Type B pancreatic cell (in vitro differentiated cells): ENCODE results near the gene VPS26C. TPM values are rescaled to one million over a fixed set of nuclear protein-coding genes. Genes with fewer than 3 reads are reported as not detected.

Source experiments
- DNase-seq: peaks from one replicate; pipeline ENCODE4 v3.0.0; 2021; ENCODE audit warnings: mixed read lengths; ENCODE audit not compliant: unreplicated experiment; ENCODE audit errors: extremely low spot score
- H3K27ac Mint-ChIP-seq: 2 replicates; pipeline ENCODE4 v1.8.0; 2021; ENCODE audit warnings: mild to moderate bottlenecking, mixed read lengths
- H3K27me3 Mint-ChIP-seq: 2 replicates; pipeline ENCODE4 v1.8.0; 2021; ENCODE audit warnings: mixed read lengths
- H3K36me3 Mint-ChIP-seq: 2 replicates; pipeline ENCODE4 v1.8.0; 2021; ENCODE audit warnings: mixed read lengths
- H3K4me1 Mint-ChIP-seq: one replicate; pipeline ENCODE4 v1.8.0; 2021; ENCODE audit warnings: mixed read lengths; ENCODE audit not compliant: unreplicated experiment
- H3K4me3 Mint-ChIP-seq: 2 replicates; pipeline ENCODE4 v1.8.0; 2021; ENCODE audit warnings: mild to moderate bottlenecking, mixed read lengths
- H3K9me3 Mint-ChIP-seq: 2 replicates; pipeline ENCODE4 v1.8.0; 2021; ENCODE audit warnings: mixed read lengths
- CTCF ChIP-seq: fragments of 200-600 bp; sonication (generic); conservative IDR thresholded peaks from 2 replicates; pipeline ENCODE4 v1.5.0; 2021; ENCODE audit warnings: antibody characterized with exemption, mild to moderate bottlenecking
- total RNA-seq: library from RNA; stranded (reverse); gene quantifications from 2 replicates; pipeline ENCODE4 v1.2.1, GENCODE V29; 2021; ENCODE audit warnings: low replicate concordance

The VPS26C gene
- total RNA-seq, 1 donor from 2014 or later, result 37.9 TPM

GRCh38 chr21:37181059-37181458, 86.1 kb downstream of the VPS26C start:
- no peak for TF ChIP-seq CTCF

GRCh38 chr21:37176716-37177115, 90.4 kb downstream of the VPS26C start:
- Mint-ChIP-seq H3K4me3 (no peak overlapping the region), H3K27ac (peak overlapping the region; percentile 67)

More at GRCh38 chr21:37181059-37181458, 86.1 kb downstream of the VPS26C start:
- no peaks in the 10 kb centered on the region for H3K4me1 Mint-ChIP-seq
- H3K27ac Mint-ChIP-seq, result no peak overlapping the region
- no peaks in the 10 kb centered on the region for H3K9me3 Mint-ChIP-seq
- H3K27me3 Mint-ChIP-seq, result no peaks in the 10 kb centered on the region
- no peak for DNase-seq
- H3K4me3 Mint-ChIP-seq, result no peak overlapping the region
- peaks cover 53% of the 10 kb centered on the region for H3K36me3 Mint-ChIP-seq

More at GRCh38 chr21:37176716-37177115, 90.4 kb downstream of the VPS26C start:
- no peak for TF ChIP-seq CTCF
- DNase-seq, result no peak
- no peaks in the 10 kb centered on the region for H3K27me3 Mint-ChIP-seq
- H3K9me3 Mint-ChIP-seq, result no peaks in the 10 kb centered on the region
- peaks cover 50% of the 10 kb centered on the region for H3K36me3 Mint-ChIP-seq
- H3K4me1 Mint-ChIP-seq, result no peaks in the 10 kb centered on the region

Other genes with a start within 250 kb of the VPS26C start
- gene PIGP, start 194.3 kb downstream of the VPS26C start, total RNA-seq, result 18.8 and 20.5 TPM in 2 replicates
- 163 and 203 TPM in 2 replicates for gene TTC3, start 194.1 kb downstream of the VPS26C start, total RNA-seq
- 63.0 and 70.6 TPM in 2 replicates for gene DYRK1A, start 99.4 kb upstream of the VPS26C start, total RNA-seq